T47D (cell line): ENCODE results near the gene PNPLA3.
A peak's percentile ranks its signal among the peaks of the same experiment; 100 is the strongest.
"Not testable (repeated sequence)": the region's sequence is repeated elsewhere in the genome, so short reads cannot be mapped to it uniquely, and the experiment has no call there.

ENCODE experiments used
- DNase-seq, 2 experiments: peaks; one replicate each; pipeline versions ENCODE4 v3.0.0 to v3.0.0-alpha.2; 2011 to 2012; ENCODE audit warnings: low read depth in 1 of 2, low spot score in 1 of 2
- JUND ChIP-seq: IDR thresholded peaks from 2 replicates; pipeline ENCODE4 v1.6.1; 2012; ENCODE audit warnings: low read depth
- in situ Hi-C: cut with HindIII; loops from 2 replicates; pipeline ENCODE4 v1.10.0; 2016; ENCODE audit warnings: low sequenced_read_pairs, low pct_unique_long_range_greater_than_20kb

The PNPLA3 gene

DNA sequence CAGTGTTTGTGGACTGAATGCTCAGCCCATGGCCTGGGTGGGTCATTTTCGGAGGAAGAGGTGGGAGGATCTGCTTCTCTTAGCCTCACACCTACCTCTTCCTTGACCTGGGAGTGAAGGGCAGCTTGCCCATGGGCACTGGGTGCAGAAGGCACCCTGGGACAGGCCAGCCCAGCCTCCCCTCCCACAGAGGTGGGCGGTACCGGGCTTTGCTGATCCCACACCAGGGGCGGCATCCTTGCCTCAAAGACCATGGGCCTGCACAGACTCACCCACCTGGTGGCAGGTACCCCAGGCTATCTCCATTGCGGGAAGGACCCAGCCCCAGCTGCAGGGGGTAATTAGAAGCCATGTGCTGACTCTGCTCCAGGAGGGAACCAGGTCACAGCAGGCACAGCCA lies 30.3 kb upstream of the PNPLA3 start:
- no peak for DNase-seq
- no peak for TF ChIP-seq JUND
- in situ Hi-C loops: no loop called here

DNA sequence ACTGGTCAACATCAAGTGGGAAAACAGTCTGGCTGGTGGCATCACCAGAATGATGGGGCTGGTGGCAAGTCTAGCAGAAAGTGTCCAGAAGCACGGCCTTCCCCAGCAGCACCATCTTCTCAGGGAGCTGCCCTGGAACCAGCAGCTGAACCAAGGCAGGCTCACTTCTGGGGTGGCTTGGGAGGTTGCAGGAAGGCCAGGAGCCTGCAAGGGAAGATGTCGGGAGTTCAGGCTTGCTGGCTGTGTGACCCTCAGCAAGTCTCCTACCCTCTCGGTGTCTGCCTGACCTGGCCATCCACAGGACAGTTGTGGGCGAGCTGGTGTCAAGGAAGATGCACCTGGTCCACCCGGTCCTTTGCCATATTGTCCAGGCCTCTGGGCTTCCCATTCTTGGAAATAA lies 29.5 kb upstream of the PNPLA3 start:
- in situ Hi-C loops: no loop called here
- DNase-seq: no peak
- TF ChIP-seq JUND: no peak

DNA sequence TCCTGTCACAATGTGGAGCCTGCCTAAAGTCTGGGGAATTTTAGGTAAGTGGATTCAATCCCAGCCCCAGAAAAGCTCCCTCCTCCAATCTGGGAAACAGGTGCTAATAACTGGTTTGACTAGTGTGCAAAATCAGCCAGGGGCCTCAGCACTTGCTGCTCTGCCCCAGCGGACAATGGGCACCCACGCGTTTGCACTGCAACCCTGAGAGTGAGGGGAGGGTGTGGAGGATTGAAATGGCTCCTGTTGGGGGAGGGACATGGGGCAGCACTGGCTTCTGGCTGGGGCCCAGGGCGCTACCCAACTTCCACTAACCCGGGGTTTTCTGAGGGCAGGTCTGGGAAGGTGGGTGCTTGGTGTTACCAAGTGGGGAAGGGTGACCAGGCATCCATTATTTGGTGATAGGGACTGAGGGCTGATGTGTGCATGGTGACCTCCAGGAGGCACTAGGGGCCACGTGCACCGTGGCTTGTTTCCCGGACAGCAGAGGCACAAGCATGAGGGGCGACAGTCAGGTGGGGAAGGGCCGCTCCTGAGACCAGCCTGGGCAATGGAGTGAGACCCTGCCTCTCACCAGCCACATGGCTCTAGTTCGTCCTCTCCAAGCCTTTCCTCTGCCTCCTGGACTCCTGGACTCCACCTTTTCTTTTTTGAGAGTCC lies 27.5 kb upstream of the PNPLA3 start:
- in situ Hi-C loops: no loop called here

DNA sequence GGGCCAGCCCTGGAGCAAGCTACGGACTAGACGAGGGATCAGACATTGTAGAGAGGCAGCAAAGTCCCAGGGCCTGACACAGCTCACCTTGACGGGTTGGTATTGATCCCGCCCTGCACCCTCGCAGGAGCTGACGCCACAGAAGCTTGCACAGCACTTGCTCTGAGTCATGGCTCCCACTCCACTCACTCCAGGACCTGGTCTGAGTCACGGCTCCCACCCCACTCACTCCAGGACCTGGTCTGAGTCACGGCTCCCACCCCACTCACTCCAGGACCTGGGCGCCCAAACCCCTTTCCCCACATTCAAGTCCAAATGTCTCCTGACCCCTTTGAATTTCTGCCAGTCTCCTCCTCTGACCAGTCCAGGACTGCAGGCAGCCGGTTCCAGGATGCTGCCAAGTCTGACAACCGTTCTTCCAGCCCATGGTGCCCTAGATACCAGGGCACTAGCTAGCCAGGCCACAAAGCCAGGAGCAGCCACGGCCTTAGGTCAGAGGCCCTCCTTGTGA lies 25.8 kb upstream of the PNPLA3 start:
- in situ Hi-C loops: no loop called here
- TF ChIP-seq JUND: no peak
- no peak for DNase-seq

More for the DNA sequence above, 27.5 kb upstream of the PNPLA3 start:
- peak in 1 of 2 experiments; percentile 15 for DNase-seq
- no peak for TF ChIP-seq JUND

DNA sequence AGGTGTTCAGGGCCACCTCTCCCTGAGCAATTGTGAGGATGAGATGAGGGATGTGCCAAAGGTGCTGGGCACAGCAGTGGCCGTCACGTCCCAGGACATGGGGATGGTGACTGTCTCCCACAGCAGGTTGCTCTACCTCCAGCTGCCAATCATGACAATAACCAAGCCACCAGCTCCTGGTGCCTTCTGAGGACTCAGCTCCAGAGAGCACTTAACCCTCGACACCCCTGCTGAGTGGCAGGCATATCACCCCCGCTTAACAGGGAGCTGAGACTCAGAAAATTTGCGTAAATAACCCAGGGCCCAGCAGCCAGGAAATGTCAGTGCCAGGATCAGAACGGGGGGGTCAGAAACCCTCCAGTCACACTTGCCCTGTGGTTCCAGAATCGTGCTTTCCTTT lies 23.4 kb upstream of the PNPLA3 start:
- DNase-seq: no peak
- in situ Hi-C loops: no loop called here
- TF ChIP-seq JUND: no peak

DNA sequence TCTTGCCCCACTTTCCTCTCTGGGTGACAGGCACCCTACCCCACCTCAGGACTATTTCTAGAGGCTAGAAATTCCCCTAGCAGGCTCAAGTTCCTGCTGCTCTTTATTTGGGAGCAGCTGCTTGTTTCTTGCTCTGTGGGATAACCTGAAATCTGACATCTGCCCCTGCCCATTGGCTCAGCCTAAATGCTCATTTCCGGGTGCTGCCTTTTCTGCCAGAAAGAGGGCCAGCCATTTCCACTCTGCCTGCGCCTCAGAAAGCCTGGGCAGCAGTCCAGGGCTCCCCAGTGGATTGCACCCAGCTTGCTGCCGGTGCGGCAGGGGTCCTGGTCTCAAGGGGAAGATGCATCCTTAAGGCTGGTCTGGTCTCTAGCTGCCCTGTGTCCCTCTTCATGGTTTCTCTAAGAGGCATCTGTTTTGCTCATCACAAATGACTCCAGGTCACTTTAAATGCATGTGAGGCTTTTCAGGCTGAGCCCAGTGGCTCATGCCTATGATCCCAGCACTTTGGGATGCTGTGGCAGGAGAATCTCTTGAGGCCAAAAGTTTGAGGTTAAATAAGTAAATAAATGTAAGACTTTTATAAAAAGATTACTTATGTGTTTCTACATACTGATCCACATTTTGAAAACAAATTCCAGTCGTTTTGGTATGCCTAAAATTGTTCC lies 21.5 kb upstream of the PNPLA3 start:
- no peak for DNase-seq
- no peak for TF ChIP-seq JUND
- in situ Hi-C loops: no loop called here

DNA sequence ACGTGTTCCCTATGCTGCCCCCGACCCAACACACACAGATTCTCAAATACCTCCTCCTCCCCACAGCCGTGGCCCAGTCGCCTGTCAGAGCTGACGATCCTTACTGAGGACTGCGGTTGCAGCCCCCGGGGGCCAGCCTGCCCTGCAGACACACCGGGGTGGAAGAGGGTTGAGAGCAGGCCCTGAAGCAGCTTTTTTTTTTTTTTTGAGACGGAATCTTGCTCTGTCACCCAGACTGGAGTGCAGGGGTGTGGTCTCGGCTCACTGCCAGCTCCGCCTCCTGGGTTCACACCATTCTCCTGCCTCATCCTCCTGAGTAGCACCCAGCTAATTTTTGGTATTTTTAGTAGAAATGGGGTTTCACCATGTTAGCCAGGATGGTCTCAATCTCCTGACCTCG lies 20.6 kb upstream of the PNPLA3 start:
- DNase-seq, in situ Hi-C loops: not testable (repeated sequence)

DNA sequence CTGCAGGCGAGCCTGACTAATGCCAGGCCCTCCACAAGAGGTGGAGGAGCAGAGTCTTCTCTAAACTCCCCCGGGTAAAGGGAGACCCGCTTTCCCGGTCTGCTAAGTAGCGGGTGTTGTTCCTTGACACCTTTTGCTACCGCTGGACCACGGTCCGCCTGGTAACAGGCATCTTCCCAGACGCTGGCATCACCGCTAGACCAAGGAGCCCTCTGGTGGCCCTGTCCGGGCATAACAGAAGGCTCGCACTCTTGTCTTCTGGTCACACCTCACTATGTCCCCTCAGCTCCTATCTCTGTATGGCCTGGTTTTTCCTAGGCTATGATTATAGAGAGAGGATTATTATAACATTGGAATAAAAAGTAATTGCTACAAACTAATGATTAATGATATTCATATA lies 19.2 kb upstream of the PNPLA3 start:
- DNase-seq, in situ Hi-C loops: not testable (repeated sequence)

DNA sequence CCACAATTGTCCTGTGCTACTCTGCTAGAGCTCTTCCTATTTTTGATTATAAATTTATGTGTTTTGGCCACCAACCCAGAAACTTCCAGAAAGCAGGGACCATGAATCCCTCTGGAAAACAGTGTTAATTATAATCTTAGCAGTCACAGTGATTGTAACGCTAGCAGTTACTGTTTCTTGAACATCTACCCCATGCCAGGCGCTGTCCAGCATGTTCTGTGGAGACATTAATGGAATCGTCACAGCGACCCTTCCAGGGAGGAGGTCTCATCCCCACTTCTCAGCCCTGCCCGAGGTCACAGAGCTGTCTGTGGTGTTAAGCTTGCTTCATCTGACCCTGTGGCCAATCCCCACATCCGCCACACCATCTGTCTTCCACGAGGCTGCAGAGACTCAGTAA lies 17.9 kb upstream of the PNPLA3 start:
- no peak for TF ChIP-seq JUND
- in situ Hi-C loops: no loop called here
- DNase-seq: no peak

DNA sequence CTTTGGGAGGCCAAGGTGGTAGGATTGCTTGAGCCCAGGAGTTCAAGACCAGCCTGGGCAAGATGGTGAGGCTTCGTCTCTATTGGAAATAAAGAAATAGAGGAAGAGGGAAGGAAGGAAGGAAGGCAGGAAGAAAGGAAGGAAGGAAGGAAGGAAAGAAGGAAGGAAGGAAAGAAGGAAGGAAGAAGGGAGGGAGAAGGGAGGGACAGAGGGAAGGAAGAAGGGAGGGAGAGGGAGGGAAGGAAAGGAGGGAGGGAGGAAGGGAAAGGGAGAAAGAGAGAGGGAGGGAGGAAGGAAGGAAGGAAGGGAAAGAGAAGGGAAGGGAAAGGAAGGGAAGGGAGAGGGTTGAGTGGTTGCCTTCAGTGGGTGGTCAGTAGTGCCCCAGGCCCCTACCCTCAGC lies 13.9 kb upstream of the PNPLA3 start:
- in situ Hi-C loops: no loop called here
- no peak for DNase-seq
- TF ChIP-seq JUND: no peak

DNA sequence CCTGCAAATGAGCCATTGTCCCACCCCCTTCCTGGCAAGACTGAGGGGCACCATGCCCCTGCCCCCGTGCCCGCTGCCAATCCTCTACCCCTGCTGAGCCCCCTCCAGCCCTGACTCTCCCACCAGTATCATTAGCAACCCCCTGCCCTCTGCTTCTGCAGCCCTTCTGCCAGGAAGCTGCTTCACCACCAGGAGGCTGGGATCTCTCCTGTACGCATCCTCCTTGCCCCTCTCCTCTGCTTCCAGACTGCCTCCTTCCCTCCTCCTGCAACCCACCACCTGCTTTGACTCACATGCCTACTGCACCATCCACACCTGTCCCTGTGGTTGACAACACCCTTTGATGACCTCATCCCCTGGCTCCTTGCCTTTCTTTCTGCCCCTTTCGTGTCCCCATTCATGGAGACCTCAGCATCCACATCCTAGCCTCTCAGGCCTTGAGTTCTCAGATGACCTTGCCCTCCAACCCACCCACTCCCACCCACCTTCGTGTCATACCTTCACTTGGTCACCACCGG lies 13.4 kb upstream of the PNPLA3 start:
- TF ChIP-seq JUND: no peak
- in situ Hi-C loops: no loop called here

DNA sequence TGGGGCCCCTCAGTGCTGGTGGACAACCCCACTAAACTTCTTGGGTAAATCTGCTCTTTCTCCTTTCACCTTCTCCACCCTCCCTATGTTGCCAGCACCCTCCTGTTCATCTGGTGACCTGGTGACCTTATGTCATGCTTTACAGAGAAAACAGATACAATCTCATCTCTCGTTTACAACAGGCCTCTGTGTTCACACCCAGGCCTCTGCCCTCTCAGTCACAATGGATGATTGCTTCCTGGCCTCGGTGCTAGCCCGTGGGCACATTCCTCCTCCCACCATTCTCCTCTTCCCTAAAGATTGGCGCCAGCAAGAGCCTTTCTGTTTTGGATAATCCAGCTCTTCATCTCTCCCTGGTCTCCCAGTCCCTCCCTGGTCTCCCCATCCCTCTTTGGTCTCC lies 12.3 kb upstream of the PNPLA3 start:
- DNase-seq: no peak
- TF ChIP-seq JUND: no peak

More for the DNA sequence above, 13.4 kb upstream of the PNPLA3 start:
- DNase-seq: no peak

DNA sequence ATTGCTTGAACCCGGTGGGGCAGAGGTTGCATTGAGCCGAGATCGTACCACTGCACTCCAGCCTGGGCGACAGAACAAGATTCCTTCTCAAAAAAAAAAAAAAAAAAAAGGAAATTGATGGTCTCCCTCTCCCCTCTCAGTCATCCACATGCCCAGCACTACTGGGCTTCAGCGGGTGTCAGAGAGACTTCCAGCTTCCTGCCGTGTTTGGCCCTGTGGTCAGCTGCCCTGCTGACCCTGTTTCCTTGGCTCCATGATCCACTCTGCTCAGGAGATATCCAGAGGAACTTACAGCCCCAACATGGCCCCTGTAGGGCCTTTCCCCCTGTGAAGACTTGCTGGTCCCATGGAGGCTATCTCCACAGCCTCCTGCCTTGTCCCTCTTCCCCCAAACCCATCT lies 6.1 kb upstream of the PNPLA3 start:
- no peak for DNase-seq
- in situ Hi-C loops: no loop called here

More for the DNA sequence above, 12.3 kb upstream of the PNPLA3 start:
- in situ Hi-C loops: no loop called here

More for the DNA sequence above, 6.1 kb upstream of the PNPLA3 start:
- TF ChIP-seq JUND: no peak
